ENCODE data around the gene MAGI2.

The MAGI2 gene

DNA sequence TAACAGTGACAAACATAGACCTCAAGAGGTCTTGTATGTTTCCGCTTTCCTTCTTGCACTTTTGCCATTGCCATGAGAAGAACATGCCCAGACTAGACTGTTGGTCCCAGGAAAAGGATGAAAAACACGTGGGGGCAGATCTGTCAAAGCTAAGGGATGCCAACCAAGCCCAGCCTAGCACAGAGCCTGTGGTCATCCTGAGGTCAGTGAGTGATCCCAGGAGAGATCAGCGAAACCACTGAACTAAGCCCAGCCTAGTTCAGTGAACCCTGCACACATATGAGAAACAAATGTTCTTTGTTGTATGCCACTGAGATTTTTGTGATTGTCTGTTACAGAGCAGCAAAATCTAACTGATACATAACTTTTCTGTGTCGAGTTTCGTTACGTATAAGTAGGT lies 718.8 kb downstream of the MAGI2 start:
- CTCF ChIA-PET = no interaction called here
- TF ChIP-seq, protein P1, sequence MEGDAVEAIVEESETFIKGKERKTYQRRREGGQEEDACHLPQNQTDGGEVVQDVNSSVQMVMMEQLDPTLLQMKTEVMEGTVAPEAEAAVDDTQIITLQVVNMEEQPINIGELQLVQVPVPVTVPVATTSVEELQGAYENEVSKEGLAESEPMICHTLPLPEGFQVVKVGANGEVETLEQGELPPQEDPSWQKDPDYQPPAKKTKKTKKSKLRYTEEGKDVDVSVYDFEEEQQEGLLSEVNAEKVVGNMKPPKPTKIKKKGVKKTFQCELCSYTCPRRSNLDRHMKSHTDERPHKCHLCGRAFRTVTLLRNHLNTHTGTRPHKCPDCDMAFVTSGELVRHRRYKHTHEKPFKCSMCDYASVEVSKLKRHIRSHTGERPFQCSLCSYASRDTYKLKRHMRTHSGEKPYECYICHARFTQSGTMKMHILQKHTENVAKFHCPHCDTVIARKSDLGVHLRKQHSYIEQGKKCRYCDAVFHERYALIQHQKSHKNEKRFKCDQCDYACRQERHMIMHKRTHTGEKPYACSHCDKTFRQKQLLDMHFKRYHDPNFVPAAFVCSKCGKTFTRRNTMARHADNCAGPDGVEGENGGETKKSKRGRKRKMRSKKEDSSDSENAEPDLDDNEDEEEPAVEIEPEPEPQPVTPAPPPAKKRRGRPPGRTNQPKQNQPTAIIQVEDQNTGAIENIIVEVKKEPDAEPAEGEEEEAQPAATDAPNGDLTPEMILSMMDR (IDR thresholded peaks at IDR 0.05; ENCODE audit: control extremely low read depth, extremely low read depth, low read depth, missing control alignments) = no peak
- DNase-seq (ENCODE audit: extremely low spot score) = no peak
- POLR2A ChIA-PET = no interaction called here

DNA sequence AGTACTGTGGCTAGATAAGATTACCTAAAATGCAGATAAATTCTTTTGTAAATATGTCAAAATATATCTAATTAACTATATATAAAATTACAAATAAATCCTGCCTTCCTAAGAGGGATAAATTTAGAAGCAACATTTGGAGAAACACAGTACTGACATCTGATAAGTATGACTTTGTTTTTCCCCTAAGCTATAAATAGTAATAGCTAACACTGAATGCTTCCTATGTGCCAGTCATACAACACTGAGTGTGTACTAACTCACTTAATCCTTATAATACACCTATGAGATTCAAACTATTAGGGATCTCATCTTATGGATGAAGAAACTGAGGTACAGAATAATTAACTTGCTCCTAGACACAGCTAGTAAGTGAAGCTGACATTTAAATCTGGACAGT lies 733.4 kb downstream of the MAGI2 start:
- TF ChIP-seq, protein P1 (IDR thresholded peaks at IDR 0.05; ENCODE audit: control extremely low read depth, extremely low read depth, low read depth, missing control alignments) = no peak
- ChIA-PET POLR2A (no interaction called here), CTCF (no interaction called here)
- no peak for DNase-seq (ENCODE audit: extremely low spot score)

DNA sequence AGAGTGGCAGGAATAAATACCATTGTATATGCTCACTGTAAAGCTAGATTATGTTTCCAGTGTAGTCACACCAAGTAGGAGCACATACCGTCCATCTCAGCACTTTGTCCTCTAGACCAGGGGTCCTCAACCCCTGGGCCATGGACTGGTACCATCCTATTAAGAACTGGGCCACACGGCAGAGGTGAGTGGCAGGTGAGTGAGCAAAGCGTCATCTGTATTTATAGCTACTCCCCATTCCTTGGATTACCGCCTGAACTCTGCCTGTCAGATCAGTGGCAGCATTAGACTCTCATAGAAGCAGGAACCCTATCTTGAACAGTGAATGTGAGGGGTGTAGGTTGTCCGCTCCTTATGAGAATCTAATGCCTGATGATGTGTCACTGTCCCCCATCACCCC lies 735.3 kb downstream of the MAGI2 start:
- ChIA-PET POLR2A (no interaction called here), CTCF (interaction anchor here (0.9 to 1.6 kb wide), 3 partner anchors 8 to 10 kb away, joined by 3 to 5 read pairs (median 4); no protein-coding TSS in a partner anchor)
- TF ChIP-seq, protein P1 (IDR thresholded peaks at IDR 0.05; ENCODE audit: control extremely low read depth, extremely low read depth, low read depth, missing control alignments) = no peak
- no peak for DNase-seq (ENCODE audit: extremely low spot score)

DNA sequence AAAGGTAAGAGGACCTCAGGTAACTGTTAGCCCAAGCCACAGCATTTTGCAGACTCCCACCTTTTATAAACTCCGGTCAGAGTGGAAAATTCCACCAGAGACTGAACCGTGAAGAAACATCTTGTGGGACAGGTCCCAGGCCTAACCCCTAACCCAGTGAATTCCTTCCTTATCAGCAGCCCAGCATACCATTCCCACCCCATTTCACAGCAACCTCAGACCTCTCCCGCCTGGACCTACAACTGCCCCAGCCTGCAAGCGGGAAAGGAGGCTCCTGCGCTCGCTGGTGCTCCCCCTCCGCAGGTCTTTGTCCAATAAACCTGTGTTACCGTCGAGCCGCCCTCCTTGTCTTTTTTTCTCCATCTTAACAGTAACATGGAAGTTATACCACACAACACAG lies 736.6 kb downstream of the MAGI2 start:
- no peak for DNase-seq (ENCODE audit: extremely low spot score)
- TF ChIP-seq, protein P1 (IDR thresholded peaks at IDR 0.05; ENCODE audit: control extremely low read depth, extremely low read depth, low read depth, missing control alignments) = no peak
- ChIA-PET POLR2A (no interaction called here), CTCF (interaction anchor here (1.4 kb wide), 1 partner anchor 12 kb away, joined by 4 read pairs; no protein-coding TSS in a partner anchor)

DNA sequence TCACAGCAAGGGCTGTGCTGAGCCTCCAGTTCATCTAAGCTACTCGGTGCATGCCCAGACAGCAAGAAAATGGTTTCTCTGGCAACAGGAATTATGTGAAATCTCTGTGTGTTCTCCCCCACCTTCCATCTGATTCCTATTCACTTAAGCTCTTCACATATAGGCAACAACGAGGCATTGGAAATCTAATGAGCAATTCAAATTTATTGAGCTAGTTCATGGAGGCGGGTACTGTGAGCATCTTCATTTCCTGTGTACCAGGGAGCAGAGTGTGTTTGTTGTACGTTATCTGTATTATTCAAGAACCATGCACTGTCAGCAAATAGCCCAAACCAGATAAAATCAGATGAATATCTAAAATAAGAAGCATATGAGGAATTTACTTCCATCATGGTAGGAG lies 739.1 kb downstream of the MAGI2 start:
- ChIA-PET CTCF (interaction anchor here (1.4 kb wide), 1 partner anchor 14 kb away, joined by 4 read pairs; no protein-coding TSS in a partner anchor), POLR2A (no interaction called here)
- TF ChIP-seq, protein P1 (IDR thresholded peaks at IDR 0.05; ENCODE audit: control extremely low read depth, extremely low read depth, low read depth, missing control alignments) = no peak
- no peak for DNase-seq (ENCODE audit: extremely low spot score)

DNA sequence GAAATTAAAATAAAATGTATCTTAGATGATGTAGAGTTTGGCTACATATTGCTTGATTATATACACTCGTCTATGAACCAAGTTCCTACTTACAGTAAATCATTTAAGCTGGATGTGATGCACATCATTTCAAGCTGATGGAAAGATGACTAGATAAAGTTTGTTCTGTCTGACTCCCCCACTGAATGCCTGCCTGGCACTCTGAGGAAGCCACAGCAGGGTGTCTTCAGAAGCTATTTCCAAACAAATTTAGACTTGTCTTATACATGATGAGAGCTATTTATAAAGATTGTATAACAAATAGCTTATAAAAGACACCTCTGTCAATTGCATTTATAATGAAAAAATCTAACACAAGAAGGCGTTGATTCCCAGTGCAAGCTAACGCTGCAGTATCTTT lies 741.4 kb downstream of the MAGI2 start:
- DNase-seq (ENCODE audit: extremely low spot score) = no peak
- ChIA-PET POLR2A (no interaction called here), CTCF (interaction anchor here (1.2 to 1.4 kb wide), 2 partner anchors 34 to 52 kb away, joined by 3 read pairs; no protein-coding TSS in a partner anchor)
- TF ChIP-seq, protein P1 (IDR thresholded peaks at IDR 0.05; ENCODE audit: control extremely low read depth, extremely low read depth, low read depth, missing control alignments) = no peak
